Measurements from ENCODE around the gene NAALADL1. TPM values are rescaled to one million over a fixed set of nuclear protein-coding genes. Genes with fewer than 3 reads are reported as not detected.

Gene NAALADL1
- total and polyA plus RNA-seq, 2 of the 4 experiments (the other 2 are of a cell fraction) = 3.8 to 5.8 TPM

GRCh38 chr11:65056999-65057398 lies 1.4 kb downstream of the NAALADL1 start:
- POLR2A ChIA-PET (ENCODE audit: unreplicated experiment) = no interaction called here

More at GRCh38 chr11:65056999-65057398, 1.4 kb downstream of the NAALADL1 start:
- H2BK5ac ChIP-seq (ENCODE audit: low read depth, low read length, poor library complexity, severe bottlenecking) = no peak overlapping the region
- H2AFZ ChIP-seq (replicated peaks; ENCODE audit: low read length, poor library complexity) = no peak overlapping the region
- H2AK9ac ChIP-seq (replicated peaks; ENCODE audit: low read depth, low read length, poor library complexity) = no peak overlapping the region
- no peak overlapping the region for H4K91ac ChIP-seq (ENCODE audit: insufficient read depth, low read depth, low read length)
- no peak overlapping the region for H3K9ac ChIP-seq (ENCODE audit: low read depth, low read length)
- no peaks in the 10 kb centered on the region for H3K79me1 ChIP-seq (ENCODE audit: low read depth in 1 of 2, low read length in 2 of 2)
- CTCF ChIA-PET = no interaction called here
- no peak overlapping the region for H4K5ac ChIP-seq (ENCODE audit: low read depth, low read length)
- no peak overlapping the region for H2AK5ac ChIP-seq (ENCODE audit: low read depth, low read length)
- intact Hi-C loops (cut with micrococcal nuclease) = no loop called here
- no CpG with 5 or more reads among the region's 6 CpGs for WGBS, 2 experiments (ENCODE audit: extremely low coverage in 2 of 2, insufficient read length in 1 of 2)
- H3K23ac ChIP-seq (ENCODE audit: low read depth, low read length) = no peak overlapping the region
- no peak overlapping the region for H3K56ac ChIP-seq (ENCODE audit: extremely low read depth, insufficient read depth, low read length)
- no peak overlapping the region for H2BK20ac ChIP-seq (ENCODE audit: low read depth, low read length)
- H4K20me1 ChIP-seq (ENCODE audit: insufficient read depth, low read length) = no peaks in the 10 kb centered on the region
- in situ Hi-C loops (cut with MboI; ENCODE audit: low sequenced_read_pairs) = no loop called here
- H3K9me3 ChIP-seq (ENCODE audit: control insufficient read depth, insufficient read depth, low read length) = no peaks in the 10 kb centered on the region
- ATAC-seq (ENCODE audit: low read depth) (no peak), DNase-seq (no peak)
- no peak overlapping the region for H3K14ac ChIP-seq (replicated peaks; ENCODE audit: low read depth, low read length)
- H3K9me1 ChIP-seq (ENCODE audit: insufficient read depth, low read length) = peaks cover 5% of the 10 kb centered on the region; the same call in 1 of the 2 replicates
- H3K4me1 ChIP-seq (ENCODE audit: control insufficient read depth, insufficient read depth, low read length) = no peaks in the 10 kb centered on the region
- H2BK120ac ChIP-seq (ENCODE audit: low read depth, low read length) = no peak overlapping the region
- TF ChIP-seq RAD21 (IDR thresholded peaks at IDR 0.05; ENCODE audit: low read length) (no peak), ELK1 (IDR thresholded peaks at IDR 0.05; ENCODE audit: borderline replicate concordance, low read depth, low read length) (no peak), CTCF (conservative IDR thresholded peaks at IDR 0.05; ENCODE audit: low read depth, low read length) (no peak), NFE2L2 (IDR thresholded peaks at IDR 0.05; ENCODE audit: low read depth, low read length) (no peak), MAZ (IDR thresholded peaks at IDR 0.05; ENCODE audit: borderline replicate concordance, low read depth, low read length) (no peak), SMC3 (IDR thresholded peaks at IDR 0.05; ENCODE audit: low read depth, low read length) (no peak), MAFK (IDR thresholded peaks at IDR 0.05; ENCODE audit: low read depth, low read length) (no peak), POLR2A (IDR thresholded peaks at IDR 0.05; ENCODE audit: low read depth, low read length) (no peak), MXI1 (IDR thresholded peaks at IDR 0.05; ENCODE audit: borderline replicate concordance, low read depth, low read length) (no peak), CHD1 (IDR thresholded peaks at IDR 0.05; ENCODE audit: low read depth, low read length) (no peak), RFX5 (IDR thresholded peaks at IDR 0.05; ENCODE audit: low read depth, low read length) (no peak)
- TF ChIP-seq, protein P1, sequence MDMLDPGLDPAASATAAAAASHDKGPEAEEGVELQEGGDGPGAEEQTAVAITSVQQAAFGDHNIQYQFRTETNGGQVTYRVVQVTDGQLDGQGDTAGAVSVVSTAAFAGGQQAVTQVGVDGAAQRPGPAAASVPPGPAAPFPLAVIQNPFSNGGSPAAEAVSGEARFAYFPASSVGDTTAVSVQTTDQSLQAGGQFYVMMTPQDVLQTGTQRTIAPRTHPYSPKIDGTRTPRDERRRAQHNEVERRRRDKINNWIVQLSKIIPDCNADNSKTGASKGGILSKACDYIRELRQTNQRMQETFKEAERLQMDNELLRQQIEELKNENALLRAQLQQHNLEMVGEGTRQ (IDR thresholded peaks at IDR 0.05; ENCODE audit: low read depth, low read length) = no peak
- no peak overlapping the region for H3K4ac ChIP-seq (ENCODE audit: low read depth, low read length)
- no peak overlapping the region for H3K27ac ChIP-seq (ENCODE audit: insufficient read depth, low read length)
- no peak overlapping the region for H3K4me2 ChIP-seq (ENCODE audit: low read depth, low read length)
- H2BK15ac ChIP-seq (ENCODE audit: low read depth, low read length) = no peak overlapping the region
- no TSS peak for BruUV-seq (replicated peaks)
- peaks cover 24% of the 10 kb centered on the region; the same call in 1 of the 2 replicates for H3K27me3 ChIP-seq (ENCODE audit: control insufficient read depth, insufficient read depth, low read length)
- H3K36me3 ChIP-seq (ENCODE audit: control insufficient read depth, insufficient read depth, low read length) = no peaks in the 10 kb centered on the region
- no peak overlapping the region for H4K8ac ChIP-seq (ENCODE audit: low read depth in 2 of 2, low read length in 2 of 2)
- dilution Hi-C loops (cut with HindIII; ENCODE audit: low sequenced_read_pairs, unreplicated experiment) = no loop called here
- H3K18ac ChIP-seq (ENCODE audit: low read depth, low read length) = no peak overlapping the region
- H3K4me3 ChIP-seq (ENCODE audit: insufficient read depth, low read depth, low read length) = no peak overlapping the region
